Stomach smooth muscle (tissue), 2 donors: ENCODE results near the gene PRMT9.
A peak's percentile ranks its signal among the peaks of the same experiment; 100 is the strongest.

Source experiments
- H3K27ac ChIP-seq: one replicate; pipeline ENCODE4 v1.7.0; 2013; ENCODE audit warnings: mild to moderate bottlenecking, low read length, inconsistent platforms
- H3K27me3 ChIP-seq, 2 donors: one replicate each; pipeline ENCODE4 v1.7.0; 2013; ENCODE audit warnings: low read length in 2 of 2; ENCODE audit not compliant: insufficient read depth in 2 of 2, control insufficient read depth in 1 of 2
- H3K36me3 ChIP-seq, 2 donors: one replicate each; pipeline ENCODE4 v1.7.0; 2013; ENCODE audit warnings: low read length in 2 of 2; ENCODE audit not compliant: control insufficient read depth in 2 of 2, insufficient read depth in 2 of 2
- H3K4me1 ChIP-seq: one replicate; pipeline ENCODE4 v1.7.0; 2013; ENCODE audit warnings: low read length; ENCODE audit not compliant: control insufficient read depth, insufficient read depth
- H3K4me3 ChIP-seq, 2 donors: one replicate each; pipeline ENCODE4 v1.7.0; 2013; ENCODE audit warnings: low read length in 2 of 2
- H3K9ac ChIP-seq, 2 donors: one replicate each; pipeline ENCODE4 v1.7.0; 2013; ENCODE audit warnings: low read length in 2 of 2, mild to moderate bottlenecking in 1 of 2
- H3K9me3 ChIP-seq, 2 donors: one replicate each; pipeline ENCODE4 v1.7.0; 2013; ENCODE audit warnings: low read length in 2 of 2; ENCODE audit not compliant: control insufficient read depth in 2 of 2
- donor health status: healthy.
- donor health status: Pancreatic carcinoma.

The PRMT9 gene

GRCh38 chr4:147714575-147715401, 30.8 kb upstream of the PRMT9 start:
- no peaks in the 10 kb centered on the region for H3K9me3 ChIP-seq
- H3K27ac ChIP-seq, result no peak overlapping the region
- H3K4me1 ChIP-seq, result no peaks in the 10 kb centered on the region
- H3K36me3 ChIP-seq, result no peaks in the 10 kb centered on the region
- H3K4me3 ChIP-seq, result no peak overlapping the region
- no peak overlapping the region for H3K9ac ChIP-seq
- H3K27me3 ChIP-seq, result no peaks in the 10 kb centered on the region

GRCh38 chr4:147709999-147710398, 26.0 kb upstream of the PRMT9 start:
- H3K4me3 ChIP-seq, result no peak overlapping the region
- no peaks in the 10 kb centered on the region for H3K9me3 ChIP-seq
- H3K9ac ChIP-seq, result no peak overlapping the region
- H3K36me3 ChIP-seq, result no peaks in the 10 kb centered on the region
- H3K27me3 ChIP-seq, result no peaks in the 10 kb centered on the region
- no peak overlapping the region for H3K27ac ChIP-seq
- H3K4me1 ChIP-seq, result no peaks in the 10 kb centered on the region

DNA sequence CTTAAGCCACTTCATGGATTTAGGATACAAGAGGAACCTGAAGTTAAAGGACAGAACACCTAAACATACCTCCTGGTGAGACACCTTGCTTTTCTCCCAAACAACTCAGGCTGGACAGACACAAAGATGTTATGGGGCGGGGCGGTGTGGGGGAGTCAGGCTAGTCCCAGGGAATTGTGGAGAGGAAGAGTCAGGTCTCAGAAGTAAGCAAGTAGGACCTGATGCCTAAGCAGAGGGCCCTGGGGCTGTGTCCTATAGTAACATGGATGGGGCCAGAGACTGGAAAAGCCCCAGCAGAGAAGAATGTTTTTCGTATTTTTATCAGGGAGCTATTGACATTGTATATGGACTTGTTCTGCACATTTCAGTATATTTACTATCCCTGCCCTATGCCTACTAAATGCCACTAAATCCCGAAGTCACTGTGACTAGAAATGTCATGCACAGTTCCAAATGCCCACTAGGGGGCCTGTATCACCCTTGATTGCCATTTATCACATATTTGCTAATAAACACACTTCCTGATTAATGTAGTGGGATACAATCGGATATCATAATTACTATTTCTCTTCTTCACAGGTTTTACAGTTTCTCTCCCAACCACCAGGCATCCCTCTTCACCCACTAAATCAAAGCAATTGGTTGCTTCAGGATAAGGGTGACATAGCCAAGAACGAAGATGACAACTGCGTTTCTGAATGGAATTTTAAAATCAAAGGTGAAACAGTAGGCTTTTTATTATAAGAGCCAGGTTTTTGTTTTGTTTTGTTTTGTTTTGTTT, 24.1 kb upstream of the PRMT9 start:
- Histone ChIP-seq H3K36me3 (no peaks in the 10 kb centered on the region), H3K9ac (peak overlapping the region in 1 of 2 donors; percentile 17), H3K9me3 (no peaks in the 10 kb centered on the region), H3K27me3 (no peaks in the 10 kb centered on the region), H3K27ac (no peak overlapping the region), H3K4me1 (no peaks in the 10 kb centered on the region), H3K4me3 (no peak overlapping the region)

DNA sequence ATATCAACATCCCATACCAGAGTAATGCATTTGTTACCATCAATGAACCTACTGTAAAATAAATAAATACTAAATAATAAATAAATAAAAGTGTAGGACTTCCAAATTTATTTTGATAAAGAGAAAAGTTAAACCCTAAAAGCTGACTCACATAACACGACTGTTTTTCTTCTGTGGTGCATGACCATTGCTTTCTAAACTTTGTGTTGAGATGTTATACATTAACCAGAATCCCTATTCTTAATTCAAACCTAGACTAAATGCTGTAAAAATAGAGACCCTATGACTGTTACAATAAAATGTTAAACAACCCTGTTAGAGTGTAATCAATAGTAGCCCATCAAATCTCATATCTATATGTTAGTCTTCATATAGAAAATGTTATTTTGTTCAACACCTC, 20.9 kb upstream of the PRMT9 start:
- Histone ChIP-seq H3K4me1 (no peaks in the 10 kb centered on the region), H3K9ac (no peak overlapping the region), H3K27me3 (no peaks in the 10 kb centered on the region), H3K9me3 (peaks cover 3% of the 10 kb centered on the region in 2 donors), H3K36me3 (no peaks in the 10 kb centered on the region), H3K27ac (no peak overlapping the region), H3K4me3 (no peak overlapping the region)

DNA sequence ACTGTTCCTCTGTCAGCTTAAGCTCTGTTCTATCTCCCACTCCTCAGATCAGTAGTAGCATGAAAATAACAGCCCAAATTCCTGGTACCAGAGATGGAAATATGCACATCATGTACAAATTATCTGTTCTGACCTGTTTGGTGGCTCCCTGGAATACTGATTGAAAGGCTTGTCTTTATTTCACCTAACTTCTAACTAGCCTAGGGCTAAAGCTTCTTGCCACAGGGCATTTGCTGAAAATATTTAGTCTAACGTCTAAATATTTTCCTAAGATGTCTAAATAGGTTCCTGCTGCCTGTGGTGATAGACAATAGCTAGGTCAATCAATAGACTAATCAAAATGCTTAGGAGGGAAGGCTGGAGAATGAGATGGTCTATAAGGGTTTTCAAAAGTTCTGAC, 12.9 kb upstream of the PRMT9 start:
- H3K27me3 ChIP-seq, result no peaks in the 10 kb centered on the region
- H3K4me3 ChIP-seq, result no peak overlapping the region
- no peaks in the 10 kb centered on the region for H3K36me3 ChIP-seq
- no peaks in the 10 kb centered on the region for H3K4me1 ChIP-seq
- H3K27ac ChIP-seq, result no peak overlapping the region
- H3K9me3 ChIP-seq, result peaks cover 3% of the 10 kb centered on the region in 2 donors
- H3K9ac ChIP-seq, result no peak overlapping the region

DNA sequence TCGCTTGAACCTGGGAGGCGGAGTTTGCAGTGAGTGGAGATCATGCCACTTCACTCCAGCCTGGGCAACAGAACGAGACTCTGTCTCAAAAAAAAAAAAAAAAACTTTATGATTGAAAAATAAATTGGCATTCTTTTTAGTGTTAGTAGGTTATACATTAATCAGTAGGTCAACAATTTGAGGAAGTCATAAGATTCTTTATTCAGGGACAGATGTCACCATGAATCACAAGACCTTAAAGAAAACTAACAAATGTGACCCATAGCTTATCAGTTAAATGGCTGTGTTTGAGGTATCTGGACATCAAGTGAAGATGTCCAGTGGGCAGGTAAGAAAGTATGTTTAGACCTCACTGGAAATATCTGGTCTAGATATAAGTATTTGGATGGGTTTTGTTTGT, 9.3 kb upstream of the PRMT9 start:
- Histone ChIP-seq H3K4me3 (no peak overlapping the region), H3K36me3 (no peaks in the 10 kb centered on the region), H3K27ac (no peak overlapping the region), H3K9me3 (no peaks in the 10 kb centered on the region), H3K27me3 (no peaks in the 10 kb centered on the region), H3K9ac (no peak overlapping the region), H3K4me1 (no peaks in the 10 kb centered on the region)

GRCh38 chr4:147691820-147692219, 7.9 kb upstream of the PRMT9 start:
- Histone ChIP-seq H3K9ac (no peak overlapping the region), H3K36me3 (no peaks in the 10 kb centered on the region), H3K27ac (no peak overlapping the region), H3K4me3 (no peak overlapping the region), H3K9me3 (no peaks in the 10 kb centered on the region), H3K4me1 (no peaks in the 10 kb centered on the region), H3K27me3 (no peaks in the 10 kb centered on the region)

DNA sequence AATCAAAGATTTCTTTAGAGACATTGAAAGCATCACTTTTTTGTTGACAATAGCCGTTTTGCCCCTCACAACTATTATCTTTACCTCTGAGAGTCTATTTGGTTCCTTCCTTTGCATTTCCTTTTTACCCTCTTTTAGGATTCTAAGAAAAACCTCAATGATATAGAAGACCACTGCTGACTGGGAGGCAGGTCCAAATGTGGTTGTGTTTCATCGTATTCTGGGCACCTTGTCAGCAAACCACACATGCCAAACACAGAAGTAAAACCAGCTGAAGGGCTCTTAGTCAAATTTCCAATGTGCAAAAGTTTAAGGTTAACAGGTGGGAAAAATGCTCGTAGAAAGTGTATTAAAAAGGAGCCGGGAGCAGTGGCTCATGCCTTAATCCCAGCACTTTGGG, 5.1 kb upstream of the PRMT9 start:
- no peak overlapping the region for H3K9ac ChIP-seq
- peaks cover 3% of the 10 kb centered on the region for H3K4me1 ChIP-seq
- no peak overlapping the region for H3K27ac ChIP-seq
- H3K36me3 ChIP-seq, result no peaks in the 10 kb centered on the region
- H3K4me3 ChIP-seq, result no peak overlapping the region
- no peaks in the 10 kb centered on the region for H3K27me3 ChIP-seq
- H3K9me3 ChIP-seq, result no peaks in the 10 kb centered on the region

DNA sequence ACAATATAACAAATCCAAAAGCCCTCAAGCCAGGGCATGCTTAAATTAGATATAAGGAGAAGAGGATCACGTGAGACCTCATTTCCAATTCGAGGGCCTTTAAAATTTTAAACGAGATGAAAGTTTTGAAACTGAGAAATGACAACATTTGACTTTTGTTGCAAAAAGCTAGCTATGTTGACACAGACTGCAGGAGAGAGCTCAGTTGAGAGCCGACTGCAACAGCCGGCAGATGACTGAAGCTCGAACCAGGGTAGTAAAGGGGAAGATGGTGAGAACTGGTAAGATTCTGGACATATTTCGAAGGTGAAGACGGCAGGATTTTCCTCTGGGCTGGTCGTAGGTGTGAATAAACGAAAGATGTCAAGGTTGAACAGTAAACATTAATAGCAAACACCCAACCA, 773 bp downstream of the PRMT9 start:
- Histone ChIP-seq H3K27me3 (no peaks in the 10 kb centered on the region), H3K4me1 (peaks cover 7% of the 10 kb centered on the region), H3K4me3 (peak overlapping the region; percentile 79 to 94), H3K27ac (peak overlapping the region; percentile 87), H3K9ac (peak overlapping the region; percentile 56 to 96), H3K9me3 (no peaks in the 10 kb centered on the region), H3K36me3 (peaks cover 3 to 8% of the 10 kb centered on the region in 2 donors)

GRCh38 chr4:147682755-147683154, 1.2 kb downstream of the PRMT9 start:
- Histone ChIP-seq H3K4me1 (peaks cover 7% of the 10 kb centered on the region), H3K36me3 (peaks cover 3 to 8% of the 10 kb centered on the region in 2 donors), H3K9me3 (no peaks in the 10 kb centered on the region), H3K27ac (no peak overlapping the region), H3K4me3 (peak overlapping the region; percentile 79 to 94), H3K27me3 (no peaks in the 10 kb centered on the region), H3K9ac (peak overlapping the region in 1 of 2 donors; percentile 56)
